ENCODE measurements around the gene VSIG10.

Gene VSIG10, protein sequence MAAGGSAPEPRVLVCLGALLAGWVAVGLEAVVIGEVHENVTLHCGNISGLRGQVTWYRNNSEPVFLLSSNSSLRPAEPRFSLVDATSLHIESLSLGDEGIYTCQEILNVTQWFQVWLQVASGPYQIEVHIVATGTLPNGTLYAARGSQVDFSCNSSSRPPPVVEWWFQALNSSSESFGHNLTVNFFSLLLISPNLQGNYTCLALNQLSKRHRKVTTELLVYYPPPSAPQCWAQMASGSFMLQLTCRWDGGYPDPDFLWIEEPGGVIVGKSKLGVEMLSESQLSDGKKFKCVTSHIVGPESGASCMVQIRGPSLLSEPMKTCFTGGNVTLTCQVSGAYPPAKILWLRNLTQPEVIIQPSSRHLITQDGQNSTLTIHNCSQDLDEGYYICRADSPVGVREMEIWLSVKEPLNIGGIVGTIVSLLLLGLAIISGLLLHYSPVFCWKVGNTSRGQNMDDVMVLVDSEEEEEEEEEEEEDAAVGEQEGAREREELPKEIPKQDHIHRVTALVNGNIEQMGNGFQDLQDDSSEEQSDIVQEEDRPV
- long read RNA-seq, partial matches to known transcripts: 0 of 9 reads
- long read RNA-seq, other reads (novel, unspliced or antisense): 8 of 9 reads

DNA sequence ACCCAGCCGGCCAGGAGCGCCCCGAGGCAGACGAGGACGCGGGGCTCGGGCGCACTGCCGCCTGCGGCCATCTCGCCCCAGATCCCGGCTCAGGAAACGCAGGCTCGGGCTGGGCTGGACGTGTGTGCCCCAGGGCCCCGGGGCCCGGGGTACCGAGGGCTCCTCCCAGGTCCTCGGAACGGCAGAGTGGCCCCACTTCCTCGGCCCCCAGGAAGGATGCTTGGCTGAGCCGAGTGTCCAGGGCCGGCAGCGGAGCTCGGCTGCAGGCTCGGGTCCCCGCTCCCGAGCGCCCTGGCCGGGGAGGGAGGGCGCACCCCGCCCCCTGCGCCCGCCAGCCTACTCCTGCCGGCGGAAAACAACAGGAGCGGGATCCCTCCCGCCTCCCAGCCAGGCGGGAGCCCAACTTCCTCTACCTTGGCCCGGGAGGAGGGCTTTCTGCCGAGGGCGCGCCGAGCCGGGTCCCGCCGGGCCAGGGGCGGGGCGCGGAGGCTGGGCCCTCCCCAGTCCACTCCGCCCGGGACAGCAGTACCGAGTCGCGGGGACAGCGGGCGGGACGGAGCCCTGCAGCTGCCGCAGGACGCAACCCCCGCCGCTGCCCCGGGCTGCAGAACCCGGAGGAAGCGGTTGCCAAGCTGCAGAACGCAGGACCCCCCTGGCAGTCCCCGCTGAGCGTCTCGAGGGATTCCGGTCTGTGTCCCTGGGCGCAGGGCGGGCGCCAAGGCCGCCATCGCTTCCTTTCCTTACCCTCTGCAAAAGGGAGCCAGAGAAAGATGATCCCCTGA, at the start of gene VSIG10:
Gene VSIG10 (minus strand): TSS at position 411 of the 782 bp plus-strand sequence. CDS start 340 bp downstream, at position 71.
- H3K27ac ChIP-seq (replicated peaks): no peak within 1 kb of the TSS
- peak within 1 kb of the TSS; percentile 59 for H3K4me3 ChIP-seq (replicated peaks; ENCODE audit: insufficient read depth, low read length)
- TF ChIP-seq, protein P1, sequence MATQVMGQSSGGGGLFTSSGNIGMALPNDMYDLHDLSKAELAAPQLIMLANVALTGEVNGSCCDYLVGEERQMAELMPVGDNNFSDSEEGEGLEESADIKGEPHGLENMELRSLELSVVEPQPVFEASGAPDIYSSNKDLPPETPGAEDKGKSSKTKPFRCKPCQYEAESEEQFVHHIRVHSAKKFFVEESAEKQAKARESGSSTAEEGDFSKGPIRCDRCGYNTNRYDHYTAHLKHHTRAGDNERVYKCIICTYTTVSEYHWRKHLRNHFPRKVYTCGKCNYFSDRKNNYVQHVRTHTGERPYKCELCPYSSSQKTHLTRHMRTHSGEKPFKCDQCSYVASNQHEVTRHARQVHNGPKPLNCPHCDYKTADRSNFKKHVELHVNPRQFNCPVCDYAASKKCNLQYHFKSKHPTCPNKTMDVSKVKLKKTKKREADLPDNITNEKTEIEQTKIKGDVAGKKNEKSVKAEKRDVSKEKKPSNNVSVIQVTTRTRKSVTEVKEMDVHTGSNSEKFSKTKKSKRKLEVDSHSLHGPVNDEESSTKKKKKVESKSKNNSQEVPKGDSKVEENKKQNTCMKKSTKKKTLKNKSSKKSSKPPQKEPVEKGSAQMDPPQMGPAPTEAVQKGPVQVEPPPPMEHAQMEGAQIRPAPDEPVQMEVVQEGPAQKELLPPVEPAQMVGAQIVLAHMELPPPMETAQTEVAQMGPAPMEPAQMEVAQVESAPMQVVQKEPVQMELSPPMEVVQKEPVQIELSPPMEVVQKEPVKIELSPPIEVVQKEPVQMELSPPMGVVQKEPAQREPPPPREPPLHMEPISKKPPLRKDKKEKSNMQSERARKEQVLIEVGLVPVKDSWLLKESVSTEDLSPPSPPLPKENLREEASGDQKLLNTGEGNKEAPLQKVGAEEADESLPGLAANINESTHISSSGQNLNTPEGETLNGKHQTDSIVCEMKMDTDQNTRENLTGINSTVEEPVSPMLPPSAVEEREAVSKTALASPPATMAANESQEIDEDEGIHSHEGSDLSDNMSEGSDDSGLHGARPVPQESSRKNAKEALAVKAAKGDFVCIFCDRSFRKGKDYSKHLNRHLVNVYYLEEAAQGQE (IDR thresholded peaks at IDR 0.05; ENCODE audit: insufficient replicate concordance, low read depth): no peak
- TF ChIP-seq GABPA (IDR thresholded peaks at IDR 0.05; ENCODE audit: low read depth): no peak
- TF ChIP-seq SPI1 (IDR thresholded peaks at IDR 0.05; ENCODE audit: borderline replicate concordance, low read depth): no peak; the same call in 1 of the 2 replicates
- TF ChIP-seq, protein P2, sequence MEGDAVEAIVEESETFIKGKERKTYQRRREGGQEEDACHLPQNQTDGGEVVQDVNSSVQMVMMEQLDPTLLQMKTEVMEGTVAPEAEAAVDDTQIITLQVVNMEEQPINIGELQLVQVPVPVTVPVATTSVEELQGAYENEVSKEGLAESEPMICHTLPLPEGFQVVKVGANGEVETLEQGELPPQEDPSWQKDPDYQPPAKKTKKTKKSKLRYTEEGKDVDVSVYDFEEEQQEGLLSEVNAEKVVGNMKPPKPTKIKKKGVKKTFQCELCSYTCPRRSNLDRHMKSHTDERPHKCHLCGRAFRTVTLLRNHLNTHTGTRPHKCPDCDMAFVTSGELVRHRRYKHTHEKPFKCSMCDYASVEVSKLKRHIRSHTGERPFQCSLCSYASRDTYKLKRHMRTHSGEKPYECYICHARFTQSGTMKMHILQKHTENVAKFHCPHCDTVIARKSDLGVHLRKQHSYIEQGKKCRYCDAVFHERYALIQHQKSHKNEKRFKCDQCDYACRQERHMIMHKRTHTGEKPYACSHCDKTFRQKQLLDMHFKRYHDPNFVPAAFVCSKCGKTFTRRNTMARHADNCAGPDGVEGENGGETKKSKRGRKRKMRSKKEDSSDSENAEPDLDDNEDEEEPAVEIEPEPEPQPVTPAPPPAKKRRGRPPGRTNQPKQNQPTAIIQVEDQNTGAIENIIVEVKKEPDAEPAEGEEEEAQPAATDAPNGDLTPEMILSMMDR (IDR thresholded peaks at IDR 0.05; ENCODE audit: insufficient read depth, low read length): no peak
- TF ChIP-seq POLR2AphosphoS5 (IDR thresholded peaks at IDR 0.05; ENCODE audit: low read depth): no peak
- H3K27me3 ChIP-seq (ENCODE audit: insufficient read depth, poor library complexity, severe bottlenecking): peaks cover 16% of the 10 kb centered on the region
- peak; percentile 5 to 29 for DNase-seq (ENCODE audit: low read depth in 1 of 2, low spot score in 1 of 2)

DNA sequence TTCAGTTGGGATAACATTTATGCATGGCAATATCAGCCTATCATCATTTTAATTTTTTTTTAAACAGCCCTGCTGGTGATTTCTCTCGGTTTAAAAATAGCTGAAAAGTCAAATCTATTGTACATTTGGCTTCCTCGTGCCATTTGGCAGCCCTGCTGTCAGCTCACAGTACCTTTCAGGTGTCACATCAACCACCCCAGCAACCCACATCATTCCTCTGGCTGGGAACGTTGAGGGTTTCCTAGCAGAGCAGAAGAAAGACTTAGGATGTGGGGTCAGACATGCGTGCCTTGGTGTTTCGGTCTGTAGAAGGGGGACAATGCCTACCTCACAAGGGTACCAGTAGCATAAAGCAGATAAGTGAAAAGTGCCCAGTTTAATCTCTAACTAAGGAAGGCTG, 47.9 kb upstream of the VSIG10 start:
- Histone ChIP-seq H3K27me3 (ENCODE audit: insufficient read depth, poor library complexity, severe bottlenecking) (no peaks in the 10 kb centered on the region), H3K27ac (replicated peaks) (no peak overlapping the region), H3K4me3 (replicated peaks; ENCODE audit: insufficient read depth, low read length) (no peak overlapping the region)
- DNase-seq (ENCODE audit: low read depth in 1 of 2, low spot score in 1 of 2): no peak
- TF ChIP-seq POLR2AphosphoS5 (IDR thresholded peaks at IDR 0.05; ENCODE audit: low read depth): no peak
- TF ChIP-seq, protein P2 (IDR thresholded peaks at IDR 0.05; ENCODE audit: insufficient read depth, low read length): no peak
- no peak for TF ChIP-seq SPI1 (IDR thresholded peaks at IDR 0.05; ENCODE audit: borderline replicate concordance, low read depth)
- no peak for TF ChIP-seq GABPA (IDR thresholded peaks at IDR 0.05; ENCODE audit: low read depth)
- TF ChIP-seq, protein P1 (IDR thresholded peaks at IDR 0.05; ENCODE audit: insufficient replicate concordance, low read depth): no peak

DNA sequence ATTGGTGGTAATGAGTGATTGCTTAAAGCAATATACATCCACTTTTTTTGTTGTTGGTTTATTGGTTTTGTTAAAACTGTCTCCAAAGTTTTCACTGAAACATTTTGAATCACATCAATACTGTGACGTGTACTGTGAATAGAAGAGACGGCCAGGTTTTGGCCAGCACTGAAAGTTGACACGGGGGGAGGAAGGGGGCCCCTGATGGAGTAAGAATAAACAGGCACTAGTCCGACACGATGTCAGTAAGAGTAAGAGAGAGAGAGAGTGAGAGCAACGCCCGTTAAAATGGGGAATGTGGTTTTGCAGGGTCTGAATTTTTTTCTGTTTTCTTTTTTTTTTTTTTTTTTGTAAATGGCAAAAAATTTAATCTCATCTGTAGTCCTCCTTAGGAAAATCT, 46.8 kb upstream of the VSIG10 start:
- DNase-seq (ENCODE audit: low read depth in 1 of 2, low spot score in 1 of 2): no peak
- no peak overlapping the region for H3K27ac ChIP-seq (replicated peaks)

More for the DNA sequence above, 46.8 kb upstream of the VSIG10 start:
- TF ChIP-seq SPI1 (IDR thresholded peaks at IDR 0.05; ENCODE audit: borderline replicate concordance, low read depth) (no peak), GABPA (IDR thresholded peaks at IDR 0.05; ENCODE audit: low read depth) (no peak), POLR2AphosphoS5 (IDR thresholded peaks at IDR 0.05; ENCODE audit: low read depth) (no peak)
- TF ChIP-seq, protein P1 (IDR thresholded peaks at IDR 0.05; ENCODE audit: insufficient replicate concordance, low read depth): no peak
- TF ChIP-seq, protein P2 (IDR thresholded peaks at IDR 0.05; ENCODE audit: insufficient read depth, low read length): no peak
- H3K4me3 ChIP-seq (replicated peaks; ENCODE audit: insufficient read depth, low read length): no peak overlapping the region
- no peaks in the 10 kb centered on the region for H3K27me3 ChIP-seq (ENCODE audit: insufficient read depth, poor library complexity, severe bottlenecking)

All from HL-60 (cell line).